Fibroblast of skin of back (primary cell): ENCODE measurements around the gene SACM1L.
"Not testable (repeated sequence)": the region's sequence is repeated elsewhere in the genome, so short reads cannot be mapped to it uniquely, and the experiment has no call there.

ENCODE experiments used
- DNase-seq: peaks from one replicate; pipeline ENCODE4 v3.0.0-alpha.2; 2013

Gene SACM1L

DNA sequence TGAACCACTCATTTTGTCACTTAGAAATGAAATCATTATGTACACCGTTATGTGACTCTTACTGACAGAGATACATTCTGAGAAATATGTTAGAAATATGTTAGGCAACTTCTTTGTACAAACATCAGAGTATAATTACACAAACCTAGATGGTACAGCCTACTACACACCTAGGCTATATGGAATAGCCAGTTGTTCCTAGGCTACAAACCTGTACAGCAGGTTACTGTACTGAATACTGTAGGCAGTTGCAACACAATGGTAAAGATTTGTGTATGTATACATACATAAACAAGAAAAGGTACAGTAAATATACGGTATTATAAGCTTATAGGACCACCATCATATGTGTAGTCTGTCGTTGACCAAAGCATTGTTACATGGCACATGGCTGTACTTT, 3.7 kb downstream of the SACM1L start:
- DNase-seq: no peak

DNA sequence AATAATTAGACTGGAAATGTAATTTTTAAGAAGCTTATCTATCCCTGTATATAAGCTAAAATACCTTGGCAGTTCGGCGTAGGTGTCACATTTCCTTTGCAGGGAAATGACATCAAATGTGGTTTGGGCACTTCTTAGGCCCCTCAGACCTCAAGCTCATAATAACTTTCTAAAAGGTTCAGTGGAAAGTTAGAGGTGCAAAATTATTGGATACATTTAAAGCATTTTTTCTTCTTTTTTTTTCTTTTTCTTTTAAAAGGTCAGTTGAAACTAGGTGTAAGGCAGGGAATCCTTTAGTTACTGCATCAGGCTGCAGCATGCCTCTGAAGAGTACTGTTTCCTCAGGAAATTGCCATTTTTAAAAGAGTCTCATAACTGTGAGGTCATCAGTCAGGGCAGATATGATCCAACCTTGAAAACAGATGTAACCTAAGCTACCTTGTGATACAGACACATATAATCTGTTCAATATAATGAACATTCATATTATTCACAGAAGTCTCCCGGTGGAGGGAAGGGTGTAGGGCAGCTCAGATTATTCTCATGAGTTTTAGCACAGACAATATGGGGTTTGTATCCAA, 4.8 kb downstream of the SACM1L start:
- no peak for DNase-seq

DNA sequence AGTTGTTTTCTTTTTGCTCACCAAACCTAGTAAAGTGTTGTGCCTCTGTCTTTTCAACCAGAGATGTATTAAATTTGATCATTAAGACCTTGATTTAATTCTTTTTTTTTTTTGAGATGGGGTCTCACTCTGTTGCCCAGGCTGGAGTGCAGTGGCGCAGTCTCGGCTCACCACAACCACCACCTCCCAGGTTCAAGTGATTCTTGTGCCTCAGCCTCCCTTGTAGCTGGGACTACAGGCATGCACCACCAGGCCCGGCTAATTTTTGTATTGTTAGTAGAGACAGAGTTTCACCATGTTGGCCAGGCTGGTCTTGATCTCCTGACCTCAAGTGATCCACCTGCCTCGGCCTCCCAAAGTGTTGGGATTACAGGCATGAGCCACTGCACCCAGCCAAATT, 6.0 kb downstream of the SACM1L start:
- not testable (repeated sequence) for DNase-seq

DNA sequence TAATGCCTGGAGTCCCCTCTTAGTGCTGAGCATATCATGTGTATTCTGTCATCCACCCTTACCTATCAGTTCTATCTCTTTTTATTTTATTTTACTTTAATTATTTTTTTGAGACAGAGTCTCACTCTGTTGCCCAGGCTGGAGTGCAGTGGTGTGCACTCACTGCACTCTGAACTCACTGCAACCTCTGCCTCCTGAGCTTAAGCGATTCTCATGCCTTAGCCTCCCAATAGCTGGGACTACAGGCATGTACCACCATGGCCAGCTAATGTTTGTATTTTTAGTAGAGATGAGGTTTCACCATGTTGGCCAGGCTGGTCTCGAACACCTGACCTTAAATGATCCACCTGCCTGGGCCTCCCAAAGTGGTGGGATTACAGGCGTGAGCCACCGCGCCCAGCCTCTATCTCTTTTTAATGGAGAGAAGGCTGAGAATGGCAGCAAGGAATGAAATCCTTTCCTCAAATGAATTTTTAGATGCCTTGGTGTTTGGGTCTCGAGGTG, 11.4 kb downstream of the SACM1L start:
- DNase-seq: no peak

DNA sequence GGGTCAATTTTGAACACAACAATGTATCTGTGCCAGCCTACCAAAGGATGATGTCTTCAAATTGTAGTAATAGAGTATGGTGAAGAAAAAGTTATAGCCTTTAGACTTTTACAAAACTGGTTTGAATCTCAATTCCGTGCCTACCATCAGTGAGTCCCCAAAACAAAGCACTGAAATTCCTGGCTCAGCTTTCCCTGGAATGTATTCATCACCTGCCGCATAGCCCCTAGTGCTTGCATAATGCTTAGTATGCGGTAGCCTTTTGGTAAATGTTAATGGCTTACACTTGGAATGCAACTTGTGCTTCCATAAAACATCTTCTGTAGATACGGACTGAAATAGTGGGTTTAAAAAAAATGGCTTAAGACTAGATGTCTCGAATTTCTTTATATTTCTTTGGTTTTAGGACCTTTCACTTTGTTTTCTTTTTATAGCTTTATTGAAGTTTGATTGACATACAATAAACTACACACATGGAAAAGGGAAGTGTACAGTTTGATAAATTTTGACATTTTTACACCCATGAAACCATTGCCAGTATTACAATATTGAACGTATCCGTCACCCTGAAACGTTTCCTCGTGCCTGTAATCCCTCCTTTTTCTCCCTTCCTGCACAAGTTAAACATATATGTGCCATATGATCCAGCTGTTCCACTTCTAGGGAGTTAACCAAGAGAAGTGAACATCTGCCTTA, 12.1 kb downstream of the SACM1L start:
- no peak for DNase-seq

DNA sequence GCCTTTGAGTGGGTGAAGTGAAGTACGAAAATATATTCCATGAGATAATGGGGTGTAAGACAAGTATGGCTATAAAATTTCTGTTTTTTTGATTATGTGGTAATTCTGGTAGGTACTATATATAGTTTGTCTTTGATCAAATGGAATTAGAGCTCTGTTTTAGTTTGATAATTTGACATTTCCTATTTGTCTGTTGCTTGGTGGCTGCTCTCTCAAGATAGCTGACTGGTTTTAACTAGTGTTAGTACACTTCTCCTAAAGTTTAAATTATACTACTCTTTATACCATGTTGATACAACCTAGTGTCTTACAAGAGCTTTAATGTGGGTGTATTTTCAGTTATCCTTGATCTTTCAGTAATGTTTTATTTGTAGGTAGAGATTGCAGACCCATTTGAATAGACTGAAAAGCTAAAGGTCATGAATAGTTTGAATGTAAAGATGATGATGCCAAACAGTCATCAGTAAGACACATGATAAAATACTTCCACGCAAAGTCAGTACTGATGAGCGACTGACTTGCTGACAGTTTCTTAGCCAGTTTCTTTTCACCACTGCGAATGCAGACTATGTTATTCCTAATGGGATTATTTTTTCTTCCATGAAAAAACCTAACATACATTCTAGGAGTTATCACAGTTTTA, 15.2 kb downstream of the SACM1L start:
- DNase-seq: no peak

DNA sequence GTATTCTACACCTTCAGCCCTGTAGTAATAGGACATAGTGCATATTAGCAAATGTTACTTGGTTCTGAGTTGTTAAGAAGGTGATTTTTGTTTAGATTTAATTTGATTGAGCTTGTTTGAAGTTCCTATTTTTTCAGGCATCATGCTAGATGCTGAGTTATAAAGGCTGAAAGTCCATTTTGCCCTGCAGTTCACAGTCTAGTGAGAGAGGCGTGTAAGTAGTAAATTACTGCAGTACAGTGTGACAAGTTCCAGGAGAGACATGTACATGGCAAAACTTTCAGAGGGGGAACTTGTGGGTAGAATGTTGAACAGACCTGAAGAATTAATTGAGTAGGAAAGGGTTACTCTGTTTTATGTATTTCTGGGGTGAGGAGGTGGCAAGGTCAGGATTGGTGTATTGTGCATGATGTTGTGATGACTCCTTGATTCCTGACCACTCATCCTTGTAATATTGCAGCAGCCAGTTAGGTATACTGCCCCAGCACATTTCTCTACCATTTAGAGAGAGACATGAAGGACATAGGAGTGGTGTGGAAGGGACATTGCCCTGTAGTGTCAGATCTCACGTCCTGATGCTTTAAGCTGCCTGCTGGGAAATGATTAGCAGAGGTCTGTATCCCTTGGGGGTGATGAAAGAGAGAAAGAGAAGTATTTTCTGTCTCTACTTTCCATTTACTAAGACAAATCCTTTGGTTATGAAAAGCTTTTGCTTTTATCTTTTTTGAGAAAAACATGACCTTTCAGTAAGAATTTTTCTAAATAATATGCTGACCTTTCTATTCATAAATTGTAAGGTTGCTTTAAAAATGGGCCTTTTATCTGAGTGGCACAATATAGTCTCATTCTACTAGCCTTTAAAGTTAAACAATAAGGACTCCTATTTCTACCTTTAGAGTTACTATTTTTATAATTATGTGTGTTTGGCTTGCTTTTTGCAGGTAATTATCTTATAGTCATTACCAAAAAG, 16.9 kb downstream of the SACM1L start:
- no peak for DNase-seq

DNA sequence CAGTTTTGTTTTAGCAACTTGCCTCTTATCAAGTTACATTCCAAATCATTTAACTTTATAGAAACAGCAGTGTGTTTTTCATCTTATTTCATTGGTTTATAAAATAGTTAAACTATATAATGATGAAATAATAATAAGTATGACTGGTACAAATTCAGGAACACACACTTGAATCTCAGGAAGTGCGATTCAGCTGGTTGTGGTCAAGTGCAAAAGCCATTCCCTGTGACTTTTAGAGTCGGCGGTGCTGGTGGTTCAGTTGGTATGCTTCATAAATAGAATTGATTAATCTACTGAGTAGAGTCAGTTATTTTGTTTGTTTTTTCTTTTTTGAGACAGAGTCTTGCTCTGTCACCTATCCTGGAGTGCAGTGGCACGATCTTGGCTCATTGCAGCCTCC, 22.7 kb downstream of the SACM1L start:
- DNase-seq: peak; percentile 57

DNA sequence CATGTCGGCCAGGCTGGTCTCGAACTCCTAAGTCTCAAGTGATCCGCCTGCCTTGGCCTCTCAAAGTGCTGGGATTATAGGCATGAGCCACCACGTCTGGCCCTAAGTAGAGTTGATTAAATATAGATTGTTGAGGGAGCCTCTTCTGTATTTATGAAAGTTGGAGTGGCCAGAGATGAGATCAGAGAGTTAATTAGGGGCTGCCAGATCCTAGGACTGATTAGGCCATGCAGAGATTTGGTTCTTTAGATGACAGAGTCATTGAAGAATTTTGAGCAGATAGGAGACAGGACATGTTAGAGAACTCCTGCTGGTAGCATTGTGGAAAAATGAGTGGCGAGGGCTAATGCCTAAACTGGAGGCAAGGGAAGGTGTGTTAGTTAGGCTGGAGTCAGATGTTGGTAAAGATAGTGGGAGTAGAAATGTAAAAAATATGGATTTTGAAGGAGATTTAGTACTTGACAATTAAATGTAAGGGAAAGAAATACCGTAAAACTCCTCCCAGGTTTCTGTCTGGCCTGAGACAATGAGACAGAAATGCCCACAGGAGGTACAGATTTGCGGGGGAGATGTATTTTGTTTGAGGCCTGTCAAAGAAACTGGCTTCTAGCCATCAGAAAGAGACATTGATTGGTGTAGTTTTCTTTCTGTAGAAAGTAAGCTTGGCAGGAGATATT, 23.4 kb downstream of the SACM1L start:
- peak; percentile 39 for DNase-seq

DNA sequence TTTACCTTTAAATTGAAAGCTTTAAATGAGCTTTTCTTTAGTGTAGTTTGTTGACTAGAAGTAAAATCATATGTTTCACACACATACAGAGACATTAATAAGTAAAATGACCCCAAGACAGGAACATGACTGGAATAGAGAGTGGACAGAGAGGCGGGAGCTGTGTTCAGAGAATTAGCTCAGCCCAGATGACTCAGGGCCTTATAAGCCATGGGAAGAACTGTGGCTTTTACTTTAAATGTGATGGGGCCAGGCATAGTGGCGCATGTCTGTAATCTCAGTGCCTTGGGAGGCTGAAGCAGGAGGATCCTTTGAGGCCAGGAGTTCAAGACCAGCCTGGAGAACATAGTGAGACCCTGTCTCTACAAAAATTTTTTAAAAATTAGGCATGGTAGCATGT, 26.7 kb downstream of the SACM1L start:
- DNase-seq: peak; percentile 13

DNA sequence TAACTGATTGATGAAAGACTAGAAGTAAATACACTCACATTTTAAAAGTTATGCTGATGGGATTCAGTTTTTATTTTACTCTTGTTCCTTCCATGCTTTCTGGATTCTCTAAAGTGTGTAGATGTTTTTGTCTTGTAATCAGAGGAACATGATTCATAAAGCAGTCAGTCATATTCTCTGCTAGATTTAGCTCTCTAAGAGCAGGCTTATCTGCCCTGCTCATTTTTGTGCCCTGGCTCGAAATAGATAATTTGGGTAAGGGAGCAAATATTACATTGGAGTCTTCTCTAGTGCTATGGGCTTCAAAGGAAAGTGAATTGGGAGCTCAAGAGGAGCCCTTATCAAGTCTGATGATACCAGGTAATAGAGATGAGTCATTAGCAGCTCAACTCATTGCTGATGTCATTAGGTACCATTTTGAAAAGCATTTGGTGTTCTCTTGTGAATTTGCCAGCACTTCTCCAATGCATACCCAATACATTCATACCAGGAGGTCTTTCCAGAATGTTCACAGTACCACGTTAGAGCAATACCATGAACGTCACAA, 27.7 kb downstream of the SACM1L start:
- peak; percentile 1 for DNase-seq

DNA sequence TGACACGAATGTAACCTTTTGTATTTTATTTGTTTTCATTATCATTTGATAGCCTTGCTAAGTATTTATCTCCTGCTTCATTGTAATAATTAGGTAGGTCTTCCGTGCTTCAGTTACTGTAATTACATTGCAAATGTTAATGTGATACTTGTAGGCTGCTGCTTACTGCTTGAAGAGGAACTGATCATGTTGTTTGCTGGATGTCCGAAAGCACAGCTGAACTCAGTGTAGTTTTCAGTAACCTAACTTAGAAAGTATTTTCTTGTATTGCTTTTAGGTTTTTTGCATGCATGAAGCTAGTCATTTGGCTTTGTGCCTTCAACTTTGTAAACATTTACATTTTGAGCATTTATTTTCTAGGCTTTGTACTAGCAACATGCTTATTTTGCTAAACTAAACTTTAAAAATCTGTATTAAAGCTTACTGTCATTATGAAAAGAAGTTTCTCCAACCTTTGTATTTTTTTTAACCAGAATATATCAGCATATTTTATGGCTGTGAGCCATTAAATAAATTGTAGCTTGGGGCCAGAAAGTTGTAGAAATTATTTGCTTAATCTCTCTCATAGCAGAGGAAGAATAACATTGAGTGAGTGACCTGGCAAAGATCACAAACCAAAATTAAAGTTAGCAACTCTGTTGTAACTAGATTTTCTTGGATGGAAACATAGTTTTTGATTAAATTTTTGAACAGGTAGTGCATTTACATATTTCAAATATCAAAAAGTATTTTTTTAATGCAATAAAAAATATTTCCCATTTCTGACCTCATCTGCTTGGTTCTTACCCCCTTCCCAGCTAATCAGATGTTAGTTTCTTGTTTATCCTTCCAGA, 30.7 kb downstream of the SACM1L start:
- DNase-seq: no peak

DNA sequence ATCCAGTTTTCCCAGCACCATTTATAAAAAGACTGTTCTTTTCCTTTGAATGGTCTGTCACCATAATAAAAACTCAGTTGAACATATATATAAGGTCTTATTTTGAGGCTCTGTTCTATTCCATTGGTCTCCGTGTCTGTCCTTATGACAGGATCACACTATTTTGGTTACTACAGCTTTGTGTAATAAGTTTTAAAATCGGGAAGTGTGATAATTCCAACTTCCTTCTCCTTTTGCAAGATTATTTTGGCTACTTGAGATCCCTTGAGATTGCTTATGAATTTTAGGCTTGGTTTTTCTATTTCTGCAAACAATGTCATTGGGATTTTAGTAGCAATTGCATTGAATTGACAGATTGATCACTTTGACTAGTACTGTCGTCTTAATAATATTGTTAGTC, 35.7 kb downstream of the SACM1L start:
- no peak for DNase-seq

DNA sequence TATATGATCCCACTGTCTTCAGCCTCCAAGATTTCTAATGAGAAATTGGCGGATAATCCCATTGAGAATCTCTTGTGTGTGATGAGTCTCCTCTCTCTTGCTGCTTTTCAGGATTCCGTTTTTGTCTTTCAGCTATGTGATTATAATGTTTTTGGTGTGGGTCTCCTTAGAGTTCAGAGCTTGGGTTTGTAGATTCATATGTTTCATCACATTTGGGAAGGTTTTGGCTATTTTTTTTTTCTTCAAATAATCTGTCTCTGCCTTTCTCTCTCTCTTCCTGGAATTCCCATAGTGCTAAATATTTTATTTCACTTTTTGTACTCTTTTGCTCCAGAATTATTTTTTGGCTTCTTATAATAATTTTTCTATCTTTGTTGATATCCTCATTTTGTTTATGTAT, 40.4 kb downstream of the SACM1L start:
- no peak for DNase-seq

DNA sequence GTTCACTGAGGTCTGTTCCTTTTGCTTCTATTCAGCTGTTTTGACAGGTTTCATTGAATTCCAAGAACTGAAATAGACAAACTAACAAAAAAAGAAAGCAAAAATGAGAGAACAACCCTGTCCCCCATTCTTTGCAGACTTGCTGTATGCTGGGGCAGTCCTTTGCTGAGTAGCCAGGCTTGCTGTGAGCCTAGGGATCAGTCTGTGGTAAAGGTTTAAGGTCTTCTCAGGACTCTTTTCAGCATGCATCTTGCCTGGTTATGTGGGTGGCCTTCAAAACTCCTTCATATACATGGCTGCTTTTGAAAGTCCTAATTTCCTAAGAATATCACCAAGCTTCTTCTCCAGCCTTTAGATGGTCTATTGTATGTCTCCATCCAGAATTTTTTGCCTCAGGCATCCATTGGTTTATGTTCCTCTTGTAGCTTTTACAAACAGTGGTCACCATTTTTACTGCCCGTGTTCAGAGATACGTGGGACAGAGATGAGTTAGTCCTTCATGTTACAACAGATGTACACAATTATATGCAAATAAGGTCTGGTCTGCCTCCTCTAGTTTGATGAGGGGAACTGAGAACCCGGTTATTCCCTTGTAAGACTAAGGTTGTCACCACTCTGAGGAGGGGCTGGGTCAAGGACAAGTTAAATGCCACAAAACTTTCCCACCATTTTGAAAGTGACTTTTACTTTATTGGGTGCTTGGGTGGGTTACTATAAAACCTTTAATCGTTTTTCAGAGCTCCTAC, 41.4 kb downstream of the SACM1L start:
- no peak for DNase-seq

DNA sequence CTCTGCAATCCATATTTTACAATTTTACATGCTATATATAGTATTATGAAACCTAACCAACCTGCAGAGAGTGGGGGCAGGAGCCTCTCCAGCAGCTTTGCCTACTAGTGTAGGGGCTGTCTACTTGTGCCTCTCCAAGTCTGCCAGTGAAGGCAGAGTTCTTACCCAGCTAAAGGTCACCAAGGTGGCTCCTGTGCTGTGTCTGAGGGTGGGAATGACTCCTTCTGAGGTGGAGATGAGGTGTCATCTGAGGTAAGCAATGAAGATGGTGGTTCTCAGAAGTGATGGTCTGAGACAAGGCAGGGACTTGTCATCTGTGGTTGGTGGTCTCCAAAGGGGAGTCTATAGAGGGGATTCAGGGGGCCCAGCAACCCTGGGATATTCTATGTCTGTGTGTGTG, 47.5 kb downstream of the SACM1L start:
- no peak for DNase-seq

DNA sequence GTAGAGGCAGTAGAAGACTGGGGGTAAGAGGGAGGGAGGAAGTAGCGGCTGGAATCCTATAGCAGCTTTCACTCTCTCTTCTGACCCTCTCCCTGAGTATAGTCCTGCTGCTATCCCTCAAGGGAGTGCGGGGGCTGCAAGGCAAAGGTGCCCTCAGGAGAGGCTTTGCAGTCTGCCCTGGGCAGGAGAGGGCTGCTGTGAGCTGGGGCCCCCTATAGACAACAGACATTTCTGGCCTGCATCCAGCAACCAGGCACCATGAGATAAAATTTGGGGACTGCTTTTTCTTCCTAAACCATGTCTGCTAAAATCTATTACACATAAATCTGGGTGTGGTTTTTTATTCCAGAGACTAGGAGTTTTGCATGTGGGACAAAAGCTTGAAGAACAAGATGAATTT, 48.0 kb downstream of the SACM1L start:
- no peak for DNase-seq

DNA sequence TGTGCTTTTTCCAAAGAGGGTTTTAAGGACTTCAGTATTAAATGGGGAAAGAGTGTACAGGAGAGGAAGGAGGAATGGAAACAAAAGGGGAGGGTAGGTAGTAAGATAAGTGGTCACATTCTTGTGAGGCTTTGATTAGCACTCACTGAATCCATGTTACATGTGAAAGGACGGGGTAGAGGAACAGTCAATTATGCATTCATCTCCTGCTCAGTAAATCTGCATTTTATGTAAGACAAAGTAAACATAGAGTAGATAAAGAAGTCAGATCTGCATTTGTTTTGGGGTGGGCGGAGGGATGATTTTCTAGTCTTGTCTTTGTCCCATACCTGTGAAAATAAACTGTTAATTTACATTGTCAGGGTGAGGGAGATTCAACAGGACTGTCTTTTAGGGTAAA, 50.8 kb downstream of the SACM1L start:
- DNase-seq: no peak

DNA sequence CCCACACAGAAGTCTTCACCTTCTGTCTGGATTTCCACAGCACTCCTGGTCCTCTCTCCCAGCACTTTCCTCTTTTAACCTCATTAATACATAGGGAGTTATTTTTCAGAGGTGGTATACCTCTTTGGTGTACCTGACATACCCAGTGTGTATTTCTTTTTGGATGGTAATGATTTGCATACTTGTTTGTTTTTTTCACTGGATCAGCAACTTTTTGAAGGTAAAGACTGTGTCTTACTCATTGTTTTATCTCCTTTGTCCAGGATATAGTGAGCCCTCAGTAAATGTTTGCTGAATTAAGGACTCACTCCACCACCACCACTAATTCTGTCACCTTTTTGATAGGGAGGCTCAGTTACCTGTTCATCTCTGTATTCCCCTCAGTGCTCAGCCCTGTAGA, 52.1 kb downstream of the SACM1L start:
- DNase-seq: no peak

DNA sequence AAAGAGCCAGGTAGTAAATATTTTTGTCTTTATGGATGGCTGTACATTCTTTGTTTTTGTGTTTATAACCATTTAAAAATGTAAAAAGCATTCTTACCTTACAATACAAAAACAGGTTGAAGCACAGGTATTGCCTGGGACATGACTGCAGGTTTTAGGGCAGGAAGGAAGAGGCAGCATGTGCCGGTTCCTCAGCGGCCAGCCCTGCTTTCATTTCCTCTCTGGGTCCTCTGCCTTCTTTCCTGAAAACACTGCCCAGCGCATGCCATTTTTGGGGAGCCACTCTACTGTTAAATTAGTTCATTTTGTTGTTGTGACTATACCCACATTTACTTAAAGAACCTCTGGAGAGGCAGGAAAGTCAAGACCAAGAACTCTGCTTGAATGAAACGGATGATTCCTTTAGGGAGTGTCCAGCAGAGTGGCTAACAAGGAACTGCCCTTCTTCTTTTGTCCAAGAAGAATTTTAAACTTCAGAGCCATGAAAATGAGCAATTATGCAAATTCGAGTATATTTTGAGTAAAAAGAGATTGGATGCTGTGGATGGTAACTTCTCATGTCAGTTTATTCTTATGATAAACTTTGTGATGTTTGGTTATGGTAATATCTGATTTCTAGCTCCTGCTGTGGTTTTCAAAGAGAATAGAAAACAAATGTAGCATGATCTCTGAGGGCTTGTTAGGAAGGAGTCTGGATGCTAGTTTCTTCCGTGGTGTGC, 52.7 kb downstream of the SACM1L start:
- DNase-seq: no peak
